ENCODE data around the gene PACS2.
"Not testable (repeated sequence)": the region's sequence is repeated elsewhere in the genome, so short reads cannot be mapped to it uniquely, and the experiment has no call there.

The PACS2 gene

GRCh38 chr14:105313381-105314286 lies 914 bp upstream of the PACS2 start:
- H3K4me3 ChIP-seq (ENCODE audit: low read depth, low read length), result peak overlapping the region; percentile 44

GRCh38 chr14:105315211-105315721 lies 718 bp downstream of the PACS2 start:
- H3K4me3 ChIP-seq (ENCODE audit: low read depth, low read length), result peak overlapping the region; percentile 69

GRCh38 chr14:105315941-105316576 lies 1.5 kb downstream of the PACS2 start:
- H3K4me3 ChIP-seq (ENCODE audit: low read depth, low read length), result peak overlapping the region; percentile 69

- H3K4me3 ChIP-seq (ENCODE audit: low read depth, low read length), result no peak overlapping the region
Observed at GRCh38 chr14:105316577-105316941, 2.0 kb downstream of the PACS2 start.

GRCh38 chr14:105316968-105317510 lies 2.5 kb downstream of the PACS2 start:
- no peak overlapping the region for H3K4me3 ChIP-seq (ENCODE audit: low read depth, low read length)

GRCh38 chr14:105317546-105317945 lies 3.0 kb downstream of the PACS2 start:
- H3K4me3 ChIP-seq (ENCODE audit: low read depth, low read length), result no peak overlapping the region

- no peak overlapping the region for H3K4me3 ChIP-seq (ENCODE audit: low read depth, low read length)
Observed at GRCh38 chr14:105322791-105323556, 8.4 kb downstream of the PACS2 start.

GRCh38 chr14:105323663-105324062 lies 9.1 kb downstream of the PACS2 start:
- H3K4me3 ChIP-seq (ENCODE audit: low read depth, low read length), result no peak overlapping the region

GRCh38 chr14:105324080-105324778 lies 9.7 kb downstream of the PACS2 start:
- H3K4me3 ChIP-seq (ENCODE audit: low read depth, low read length), result no peak overlapping the region

- no peak overlapping the region for H3K4me3 ChIP-seq (ENCODE audit: low read depth, low read length)
Observed at GRCh38 chr14:105324871-105325270, 10.3 kb downstream of the PACS2 start.

- no peak overlapping the region for H3K4me3 ChIP-seq (ENCODE audit: low read depth, low read length)
Observed at GRCh38 chr14:105325303-105325702, 10.8 kb downstream of the PACS2 start.

- no peak overlapping the region for H3K4me3 ChIP-seq (ENCODE audit: low read depth, low read length)
Observed at GRCh38 chr14:105325716-105326567, 11.4 kb downstream of the PACS2 start.

- no peak overlapping the region for H3K4me3 ChIP-seq (ENCODE audit: low read depth, low read length)
Observed at GRCh38 chr14:105326568-105326867, 12.0 kb downstream of the PACS2 start.

- H3K4me3 ChIP-seq (ENCODE audit: low read depth, low read length), result no peak overlapping the region
Observed at GRCh38 chr14:105326891-105327694, 12.5 kb downstream of the PACS2 start.

GRCh38 chr14:105327695-105328045 lies 13.1 kb downstream of the PACS2 start:
- not testable (repeated sequence) for H3K4me3 ChIP-seq (ENCODE audit: low read depth, low read length)

- no peak overlapping the region for H3K4me3 ChIP-seq (ENCODE audit: low read depth, low read length)
Observed at GRCh38 chr14:105328070-105328677, 13.6 kb downstream of the PACS2 start.

GRCh38 chr14:105328678-105329390 lies 14.3 kb downstream of the PACS2 start:
- no peak overlapping the region for H3K4me3 ChIP-seq (ENCODE audit: low read depth, low read length)
